DND-41 (cell line): ENCODE measurements around the gene FNDC7.

Experiments
- ATAC-seq: fragments of 200-7000 bp; cut with Tn5 transposase; 3 replicates; pipeline ENCODE4 v1.9.1; 2021; ENCODE audit warnings: low read depth; ENCODE audit not compliant: insufficient read depth
- DNase-seq: peaks from one replicate; pipeline ENCODE4 v3.0.0-alpha.2; 2020
- H2AFZ ChIP-seq: 2 replicates; pipeline ENCODE4 v1.6.0; 2012; ENCODE audit warnings: low read depth, low read length
- H3K27ac ChIP-seq: 2 replicates; pipeline ENCODE4 v1.5.1; 2012; ENCODE audit warnings: low read length, inconsistent platforms
- H3K27me3 ChIP-seq: fragments of 200-600 bp; sonication (generic); 2 replicates; pipeline ENCODE4 v1.6.0; 2012; ENCODE audit warnings: low read length, mild to moderate bottlenecking, inconsistent platforms; ENCODE audit not compliant: insufficient read depth, poor library complexity
- H3K36me3 ChIP-seq: 2 replicates; pipeline ENCODE4 v1.5.1; 2012; ENCODE audit warnings: low read length, inconsistent platforms; ENCODE audit not compliant: insufficient read depth
- H3K4me1 ChIP-seq: 2 replicates; pipeline ENCODE4 v1.5.1; 2012; ENCODE audit warnings: mild to moderate bottlenecking, low read length; ENCODE audit not compliant: insufficient read depth
- H3K4me2 ChIP-seq: 2 replicates; pipeline ENCODE4 v1.6.0; 2012; ENCODE audit warnings: mild to moderate bottlenecking, moderate library complexity, low read length, inconsistent platforms; ENCODE audit not compliant: insufficient read depth
- H3K4me3 ChIP-seq, 2 experiments: fragments of 200-600 bp in 1 of 2; shearing (Covaris generic) in 1 of 2; 2 replicates each; pipeline ENCODE4 v1.5.1; 2012 to 2016; ENCODE audit warnings: inconsistent platforms in 2 of 2, low read length in 2 of 2, mild to moderate bottlenecking in 2 of 2, low read depth in 1 of 2, moderate library complexity in 1 of 2
- H3K79me2 ChIP-seq: 2 replicates; pipeline ENCODE4 v1.6.0; 2012; ENCODE audit warnings: low read length, inconsistent platforms; ENCODE audit not compliant: insufficient read depth
- H3K9ac ChIP-seq: 2 replicates; pipeline ENCODE4 v1.6.0; 2012; ENCODE audit warnings: low read depth, mild to moderate bottlenecking, inconsistent platforms, low read length, moderate library complexity
- H3K9me3 ChIP-seq: 2 replicates; pipeline ENCODE4 v1.5.1; 2012; ENCODE audit warnings: low read length, moderate library complexity, mild to moderate bottlenecking, inconsistent platforms; ENCODE audit not compliant: insufficient read depth, severe bottlenecking
- H4K20me1 ChIP-seq: 2 replicates; pipeline ENCODE4 v1.6.0; 2012; ENCODE audit warnings: low read length; ENCODE audit not compliant: insufficient read depth
- EZH2 ChIP-seq: IDR thresholded peaks from 3 replicates; pipeline ENCODE4 v1.6.1; 2012; ENCODE audit warnings: borderline replicate concordance, low read depth, mild to moderate bottlenecking, moderate library complexity, low read length, inconsistent platforms; ENCODE audit not compliant: severe bottlenecking
- TF ChIP-seq, protein P1 (sequence below): IDR thresholded peaks from 2 replicates; pipeline ENCODE4 v1.5.1; 2012; ENCODE audit warnings: borderline replicate concordance, low read length, moderate library complexity, mild to moderate bottlenecking; ENCODE audit not compliant: poor library complexity, severe bottlenecking; ENCODE audit errors: extremely low read depth

Gene FNDC7

DNA sequence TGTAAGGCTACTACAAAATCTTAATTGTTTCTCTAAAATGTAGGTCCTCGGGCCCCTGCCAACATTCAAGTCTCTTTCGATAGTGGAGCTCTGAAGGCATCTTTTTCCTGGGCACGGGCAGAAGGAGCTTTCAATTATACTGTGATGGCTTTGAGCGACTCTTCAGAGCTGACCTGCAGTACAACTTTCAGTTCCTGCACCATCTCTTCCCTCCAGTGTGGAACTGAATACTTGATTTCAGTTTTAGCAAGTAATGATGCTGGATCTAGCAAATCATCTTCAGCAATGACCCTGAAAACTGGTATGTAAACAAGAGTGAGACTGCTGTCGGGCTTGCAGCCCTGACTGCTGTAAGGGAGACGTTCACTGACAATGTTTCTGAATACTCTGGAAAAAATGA is 9.6 kb downstream of the FNDC7 start:
- ATAC-seq (no peak), DNase-seq (no peak)
- no peak overlapping the region for H3K4me2 ChIP-seq
- no peak overlapping the region for H3K4me3 ChIP-seq
- no peak for TF ChIP-seq EZH2
- TF ChIP-seq, protein P1, sequence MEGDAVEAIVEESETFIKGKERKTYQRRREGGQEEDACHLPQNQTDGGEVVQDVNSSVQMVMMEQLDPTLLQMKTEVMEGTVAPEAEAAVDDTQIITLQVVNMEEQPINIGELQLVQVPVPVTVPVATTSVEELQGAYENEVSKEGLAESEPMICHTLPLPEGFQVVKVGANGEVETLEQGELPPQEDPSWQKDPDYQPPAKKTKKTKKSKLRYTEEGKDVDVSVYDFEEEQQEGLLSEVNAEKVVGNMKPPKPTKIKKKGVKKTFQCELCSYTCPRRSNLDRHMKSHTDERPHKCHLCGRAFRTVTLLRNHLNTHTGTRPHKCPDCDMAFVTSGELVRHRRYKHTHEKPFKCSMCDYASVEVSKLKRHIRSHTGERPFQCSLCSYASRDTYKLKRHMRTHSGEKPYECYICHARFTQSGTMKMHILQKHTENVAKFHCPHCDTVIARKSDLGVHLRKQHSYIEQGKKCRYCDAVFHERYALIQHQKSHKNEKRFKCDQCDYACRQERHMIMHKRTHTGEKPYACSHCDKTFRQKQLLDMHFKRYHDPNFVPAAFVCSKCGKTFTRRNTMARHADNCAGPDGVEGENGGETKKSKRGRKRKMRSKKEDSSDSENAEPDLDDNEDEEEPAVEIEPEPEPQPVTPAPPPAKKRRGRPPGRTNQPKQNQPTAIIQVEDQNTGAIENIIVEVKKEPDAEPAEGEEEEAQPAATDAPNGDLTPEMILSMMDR, result no peak
- no peaks in the 10 kb centered on the region for H3K4me1 ChIP-seq
- peaks cover 4% of the 10 kb centered on the region for H3K27me3 ChIP-seq
- no peak overlapping the region for H2AFZ ChIP-seq
- H3K27ac ChIP-seq, result no peak overlapping the region
- H3K9me3 ChIP-seq, result no peaks in the 10 kb centered on the region
- no peaks in the 10 kb centered on the region for H3K79me2 ChIP-seq
- no peak overlapping the region for H3K9ac ChIP-seq
- no peaks in the 10 kb centered on the region for H3K36me3 ChIP-seq
- no peaks in the 10 kb centered on the region for H4K20me1 ChIP-seq

DNA sequence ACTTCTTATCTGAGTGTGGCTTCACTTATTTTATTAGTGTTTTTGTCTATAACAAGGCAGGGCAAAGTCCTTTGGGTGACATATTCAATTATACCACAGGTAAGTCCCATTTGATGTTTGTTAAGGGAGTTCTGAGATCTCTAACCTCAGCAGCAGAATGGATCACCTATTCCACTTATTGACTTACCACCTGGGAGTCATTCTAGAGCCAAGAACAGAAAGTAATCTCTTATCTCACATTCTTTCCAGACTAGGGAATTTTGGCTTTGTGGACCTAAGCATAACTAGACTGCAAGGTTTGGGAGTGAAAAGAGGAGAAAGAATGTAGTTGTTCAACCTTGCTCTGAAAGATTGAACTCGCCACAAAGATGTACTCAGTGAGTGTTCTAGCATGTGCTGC is 13.2 kb downstream of the FNDC7 start:
- H3K9me3 ChIP-seq, result no peaks in the 10 kb centered on the region
- ATAC-seq, result no peak
- no peak for DNase-seq
- H4K20me1 ChIP-seq, result no peaks in the 10 kb centered on the region
- no peaks in the 10 kb centered on the region for H3K36me3 ChIP-seq
- H3K4me2 ChIP-seq, result no peak overlapping the region
- H3K9ac ChIP-seq, result no peak overlapping the region
- no peak overlapping the region for H3K4me3 ChIP-seq
- TF ChIP-seq EZH2, result no peak
- TF ChIP-seq, protein P1, result no peak
- H3K27ac ChIP-seq, result no peak overlapping the region
- no peaks in the 10 kb centered on the region for H3K79me2 ChIP-seq
- H3K4me1 ChIP-seq, result no peaks in the 10 kb centered on the region
- H3K27me3 ChIP-seq, result no peaks in the 10 kb centered on the region
- H2AFZ ChIP-seq, result no peak overlapping the region

DNA sequence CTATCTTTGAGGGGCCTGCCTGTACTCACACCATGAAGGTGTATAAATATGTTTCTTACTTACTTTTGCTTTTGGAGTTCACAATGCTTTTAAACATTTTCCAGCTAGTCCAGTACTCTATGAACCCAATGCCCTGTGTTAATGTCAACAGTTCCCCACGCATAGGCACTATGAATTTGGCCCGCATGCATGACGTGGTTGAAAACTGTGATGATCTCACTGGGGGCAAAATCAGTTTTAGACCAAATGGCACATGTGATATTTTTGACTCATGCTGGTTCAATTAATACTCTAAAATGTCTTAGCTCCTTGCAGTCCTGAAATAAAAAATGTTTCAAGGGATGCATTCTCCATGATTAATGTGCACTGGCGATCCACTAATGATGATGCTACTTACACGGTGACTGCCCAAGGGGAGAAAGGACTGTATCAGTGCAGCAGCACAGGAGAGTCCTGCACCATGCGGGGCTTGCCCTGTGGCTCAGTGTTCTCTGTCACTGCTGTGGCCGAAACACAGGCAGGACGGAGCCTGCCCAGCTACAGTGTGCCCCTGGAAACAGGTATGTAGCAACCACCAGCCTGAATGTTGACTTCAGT is 15.7 kb downstream of the FNDC7 start:
- no peaks in the 10 kb centered on the region for H3K79me2 ChIP-seq
- ATAC-seq, result no peak

More for the DNA sequence above, 15.7 kb downstream of the FNDC7 start:
- no peaks in the 10 kb centered on the region for H3K36me3 ChIP-seq
- H3K4me2 ChIP-seq, result no peak overlapping the region
- no peak overlapping the region for H3K27ac ChIP-seq
- no peaks in the 10 kb centered on the region for H3K4me1 ChIP-seq
- no peaks in the 10 kb centered on the region for H4K20me1 ChIP-seq
- TF ChIP-seq EZH2, result no peak
- TF ChIP-seq, protein P1, result no peak
- H3K4me3 ChIP-seq, result no peak overlapping the region
- no peak overlapping the region for H2AFZ ChIP-seq
- no peak overlapping the region for H3K9ac ChIP-seq
- H3K9me3 ChIP-seq, result no peaks in the 10 kb centered on the region
- no peak for DNase-seq
- H3K27me3 ChIP-seq, result no peaks in the 10 kb centered on the region
